Measurements from ENCODE around the gene TMEM269.
"Not testable (repeated sequence)": the region's sequence is repeated elsewhere in the genome, so short reads cannot be mapped to it uniquely, and the experiment has no call there.

Gene TMEM269

GRCh38 chr1:42777852-42778251 is 6.9 kb upstream of the TMEM269 start:
- peak; percentile 15 for DNase-seq

- no peak for DNase-seq
Measured at GRCh38 chr1:42779725-42780124, 5.1 kb upstream of the TMEM269 start.

GRCh38 chr1:42780176-42780575 is 4.6 kb upstream of the TMEM269 start:
- no peak for DNase-seq

GRCh38 chr1:42783092-42783491 is 1.7 kb upstream of the TMEM269 start:
- DNase-seq: no peak

- no peak for DNase-seq
Measured at GRCh38 chr1:42784547-42784945, 245 bp upstream of the TMEM269 start.

- no peak for DNase-seq
Measured at GRCh38 chr1:42786097-42786496, 1.3 kb downstream of the TMEM269 start.

- no peak for DNase-seq
Measured at GRCh38 chr1:42788021-42788420, 3.2 kb downstream of the TMEM269 start.

- DNase-seq: no peak
Measured at GRCh38 chr1:42793824-42794223, 9.0 kb downstream of the TMEM269 start.

GRCh38 chr1:42797414-42797813 is 12.6 kb downstream of the TMEM269 start:
- no peak for DNase-seq

GRCh38 chr1:42797979-42798378 is 13.2 kb downstream of the TMEM269 start:
- DNase-seq: no peak

GRCh38 chr1:42801832-42802473 is 17.2 kb downstream of the TMEM269 start:
- no peak for DNase-seq

GRCh38 chr1:42806171-42806570 is 21.4 kb downstream of the TMEM269 start:
- no peak for DNase-seq

GRCh38 chr1:42806593-42806992 is 21.8 kb downstream of the TMEM269 start:
- no peak for DNase-seq

- DNase-seq: no peak
Measured at GRCh38 chr1:42807056-42807668, 22.4 kb downstream of the TMEM269 start.

- not testable (repeated sequence) for DNase-seq
Measured at GRCh38 chr1:42814815-42815214, 30.0 kb downstream of the TMEM269 start.

GRCh38 chr1:42815941-42816584 is 31.3 kb downstream of the TMEM269 start:
- DNase-seq: no peak

GRCh38 chr1:42816585-42817439 is 32.0 kb downstream of the TMEM269 start, which contains the start of the genes ERMAP and SVBP:
Gene ERMAP (plus strand): TSS chr1:42817122. CDS start chr1:42830449, 13,327 bp downstream.
Gene SVBP (minus strand): TSS chr1:42817397. CDS start chr1:42816544, 853 bp downstream.
- DNase-seq: peak; percentile 97

GRCh38 chr1:42817440-42817767 is 32.6 kb downstream of the TMEM269 start:
- no peak for DNase-seq

- DNase-seq: no peak
Measured at GRCh38 chr1:42817976-42818375, 33.2 kb downstream of the TMEM269 start.

- DNase-seq: no peak
Measured at GRCh38 chr1:42820813-42821212, 36.0 kb downstream of the TMEM269 start.

GRCh38 chr1:42821690-42822089 is 36.9 kb downstream of the TMEM269 start:
- no peak for DNase-seq

GRCh38 chr1:42822800-42823392 is 38.1 kb downstream of the TMEM269 start:
- no peak for DNase-seq

- no peak for DNase-seq
Measured at GRCh38 chr1:42824481-42825035, 39.8 kb downstream of the TMEM269 start.

Measured in stimulated activated CD4-positive, alpha-beta T cell treated with anti-CD3 and anti-CD28 coated beads, Interleukin-4, amount 100 ng/mL, for 1 hour (primary cell).